ENCODE data around the gene ERVFRD-1.

ERVFRD-1 gene

GRCh38 chr6:11110921-11111768 is at the start of gene ERVFRD-1:
Gene ERVFRD-1, minus strand, starts transcription at chr6:11111725. Its CDS starts 6,415 bp downstream, at chr6:11105310.
- no peaks in the 10 kb centered on the region for H3K36me3 ChIP-seq (ENCODE audit: insufficient read depth, low read length)
- H3K4me1 ChIP-seq (ENCODE audit: insufficient read depth, low read length) = peaks cover 12% of the 10 kb centered on the region; the same call in 1 of the 2 replicates
- H3K9ac ChIP-seq (ENCODE audit: low read depth, low read length) = no peak within 1 kb of the TSS

GRCh38 chr6:11160199-11160598 is 48.7 kb upstream of the ERVFRD-1 start:
- no peaks in the 10 kb centered on the region for H3K9me3 ChIP-seq (ENCODE audit: control insufficient read depth, insufficient read depth, low read length)
- H3K9ac ChIP-seq (ENCODE audit: low read depth, low read length) = no peak overlapping the region
- H3K36me3 ChIP-seq (ENCODE audit: insufficient read depth, low read length) = no peaks in the 10 kb centered on the region
- peaks cover 3% of the 10 kb centered on the region; the same call in 1 of the 2 replicates for H3K4me1 ChIP-seq (ENCODE audit: insufficient read depth, low read length)

More at GRCh38 chr6:11110921-11111768, at the start of gene ERVFRD-1:
- H3K9me3 ChIP-seq (ENCODE audit: control insufficient read depth, insufficient read depth, low read length) = no peaks in the 10 kb centered on the region

GRCh38 chr6:11155589-11155988 is 44.1 kb upstream of the ERVFRD-1 start:
- Histone ChIP-seq H3K9ac (ENCODE audit: low read depth, low read length) (no peak overlapping the region), H3K36me3 (ENCODE audit: insufficient read depth, low read length) (no peaks in the 10 kb centered on the region), H3K9me3 (ENCODE audit: control insufficient read depth, insufficient read depth, low read length) (no peaks in the 10 kb centered on the region), H3K4me1 (ENCODE audit: insufficient read depth, low read length) (peaks cover 4% of the 10 kb centered on the region; the same call in 1 of the 2 replicates)

GRCh38 chr6:11153447-11153846 is 41.9 kb upstream of the ERVFRD-1 start:
- H3K4me1 ChIP-seq (ENCODE audit: insufficient read depth, low read length) = peaks cover 4% of the 10 kb centered on the region; the same call in 1 of the 2 replicates
- no peaks in the 10 kb centered on the region for H3K9me3 ChIP-seq (ENCODE audit: control insufficient read depth, insufficient read depth, low read length)

GRCh38 chr6:11152581-11152980 is 41.1 kb upstream of the ERVFRD-1 start:
- Histone ChIP-seq H3K9ac (ENCODE audit: low read depth, low read length) (no peak overlapping the region), H3K4me1 (ENCODE audit: insufficient read depth, low read length) (peaks cover 4% of the 10 kb centered on the region; the same call in 1 of the 2 replicates), H3K36me3 (ENCODE audit: insufficient read depth, low read length) (no peaks in the 10 kb centered on the region), H3K9me3 (ENCODE audit: control insufficient read depth, insufficient read depth, low read length) (no peaks in the 10 kb centered on the region)

More at GRCh38 chr6:11153447-11153846, 41.9 kb upstream of the ERVFRD-1 start:
- H3K9ac ChIP-seq (ENCODE audit: low read depth, low read length) = no peak overlapping the region; the same call in 1 of the 2 replicates
- no peaks in the 10 kb centered on the region for H3K36me3 ChIP-seq (ENCODE audit: insufficient read depth, low read length)

- H3K9ac ChIP-seq (ENCODE audit: low read depth, low read length) = no peak overlapping the region
- H3K36me3 ChIP-seq (ENCODE audit: insufficient read depth, low read length) = no peaks in the 10 kb centered on the region
- no peaks in the 10 kb centered on the region for H3K9me3 ChIP-seq (ENCODE audit: control insufficient read depth, insufficient read depth, low read length)
- H3K4me1 ChIP-seq (ENCODE audit: insufficient read depth, low read length) = peaks cover 4% of the 10 kb centered on the region; the same call in 1 of the 2 replicates
Measured at GRCh38 chr6:11151488-11151887, 40.0 kb upstream of the ERVFRD-1 start.

- Histone ChIP-seq H3K4me1 (ENCODE audit: insufficient read depth, low read length) (peaks cover 4% of the 10 kb centered on the region; the same call in 1 of the 2 replicates), H3K36me3 (ENCODE audit: insufficient read depth, low read length) (no peaks in the 10 kb centered on the region), H3K9ac (ENCODE audit: low read depth, low read length) (no peak overlapping the region), H3K9me3 (ENCODE audit: control insufficient read depth, insufficient read depth, low read length) (no peaks in the 10 kb centered on the region)
Measured at GRCh38 chr6:11149551-11149950, 38.0 kb upstream of the ERVFRD-1 start.

GRCh38 chr6:11146117-11146826 is 34.7 kb upstream of the ERVFRD-1 start:
- H3K4me1 ChIP-seq (ENCODE audit: insufficient read depth, low read length) = no peaks in the 10 kb centered on the region; the same call in 1 of the 2 replicates
- H3K9me3 ChIP-seq (ENCODE audit: control insufficient read depth, insufficient read depth, low read length) = no peaks in the 10 kb centered on the region
- no peaks in the 10 kb centered on the region for H3K36me3 ChIP-seq (ENCODE audit: insufficient read depth, low read length)
- no peak overlapping the region for H3K9ac ChIP-seq (ENCODE audit: low read depth, low read length)

- Histone ChIP-seq H3K9me3 (ENCODE audit: control insufficient read depth, insufficient read depth, low read length) (no peaks in the 10 kb centered on the region), H3K36me3 (ENCODE audit: insufficient read depth, low read length) (no peaks in the 10 kb centered on the region), H3K4me1 (ENCODE audit: insufficient read depth, low read length) (peaks cover 8% of the 10 kb centered on the region; the same call in 1 of the 2 replicates), H3K9ac (ENCODE audit: low read depth, low read length) (no peak overlapping the region)
Measured at GRCh38 chr6:11144393-11144851, 32.9 kb upstream of the ERVFRD-1 start.

- Histone ChIP-seq H3K4me1 (ENCODE audit: insufficient read depth, low read length) (peaks cover 8% of the 10 kb centered on the region; the same call in 1 of the 2 replicates), H3K36me3 (ENCODE audit: insufficient read depth, low read length) (no peaks in the 10 kb centered on the region), H3K9ac (ENCODE audit: low read depth, low read length) (no peak overlapping the region), H3K9me3 (ENCODE audit: control insufficient read depth, insufficient read depth, low read length) (no peaks in the 10 kb centered on the region)
Measured at GRCh38 chr6:11143394-11144371, 32.2 kb upstream of the ERVFRD-1 start.

- H3K9ac ChIP-seq (ENCODE audit: low read depth, low read length) = no peak overlapping the region
- no peaks in the 10 kb centered on the region for H3K36me3 ChIP-seq (ENCODE audit: insufficient read depth, low read length)
- no peaks in the 10 kb centered on the region for H3K9me3 ChIP-seq (ENCODE audit: control insufficient read depth, insufficient read depth, low read length)
- H3K4me1 ChIP-seq (ENCODE audit: insufficient read depth, low read length) = peaks cover 8% of the 10 kb centered on the region; the same call in 1 of the 2 replicates
Measured at GRCh38 chr6:11142296-11143027, 30.9 kb upstream of the ERVFRD-1 start.

GRCh38 chr6:11141295-11141694 is 29.8 kb upstream of the ERVFRD-1 start:
- Histone ChIP-seq H3K9ac (ENCODE audit: low read depth, low read length) (no peak overlapping the region), H3K9me3 (ENCODE audit: control insufficient read depth, insufficient read depth, low read length) (no peaks in the 10 kb centered on the region), H3K4me1 (ENCODE audit: insufficient read depth, low read length) (peaks cover 12% of the 10 kb centered on the region), H3K36me3 (ENCODE audit: insufficient read depth, low read length) (no peaks in the 10 kb centered on the region)

- no peaks in the 10 kb centered on the region for H3K36me3 ChIP-seq (ENCODE audit: insufficient read depth, low read length)
- H3K9me3 ChIP-seq (ENCODE audit: control insufficient read depth, insufficient read depth, low read length) = no peaks in the 10 kb centered on the region
- peaks cover 17% of the 10 kb centered on the region for H3K4me1 ChIP-seq (ENCODE audit: insufficient read depth, low read length)
- no peak overlapping the region for H3K9ac ChIP-seq (ENCODE audit: low read depth, low read length)
Measured at GRCh38 chr6:11140056-11140455, 28.5 kb upstream of the ERVFRD-1 start.
